Natural killer cell (primary cell): ENCODE data around the gene SORBS2. TPM values are rescaled to one million over a fixed set of nuclear protein-coding genes. Genes with fewer than 3 reads are reported as not detected.

ENCODE experiments used
- ATAC-seq, 3 donors: fragments of 150-1000 bp in 2 of 3; fragments of 200-7000 bp in 1 of 3; cut with Tn5 transposase; 1 replicate in 1 of 3; 2 replicates in 2 of 3; pipeline ENCODE4 v1.10.0; 2021; ENCODE audit warnings: mild to moderate bottlenecking in 2 of 3, moderate library complexity in 2 of 3
- DNase-seq, 2 donors: peaks; one replicate each; pipeline versions ENCODE4 v3.0.0 to v3.0.0-alpha.2; 2013 to 2021; ENCODE audit warnings: mixed read lengths in 1 of 2
- H3K27ac ChIP-seq: one replicate; pipeline ENCODE4 v1.5.1; 2013; ENCODE audit warnings: mild to moderate bottlenecking, low read length
- H3K27me3 ChIP-seq: one replicate; pipeline ENCODE4 v1.6.1; 2013; ENCODE audit warnings: low read length; ENCODE audit not compliant: control insufficient read depth, insufficient read depth
- H3K36me3 ChIP-seq: one replicate; pipeline ENCODE4 v1.6.1; 2013; ENCODE audit warnings: low read length; ENCODE audit not compliant: control insufficient read depth, insufficient read depth
- H3K4me1 ChIP-seq: one replicate; pipeline ENCODE4 v1.6.1; 2013; ENCODE audit warnings: low read length; ENCODE audit not compliant: control insufficient read depth, insufficient read depth
- H3K4me3 ChIP-seq: one replicate; pipeline ENCODE4 v1.5.1; 2013; ENCODE audit warnings: low read length
- H3K9me3 ChIP-seq: one replicate; pipeline ENCODE4 v1.6.1; 2013; ENCODE audit warnings: low read length; ENCODE audit not compliant: control insufficient read depth, insufficient read depth
- H3K27ac Mint-ChIP-seq, 2 donors: one replicate each; pipeline ENCODE4 v1.8.0; 2022; ENCODE audit warnings: mild to moderate bottlenecking in 2 of 2, mixed read lengths in 2 of 2, moderate library complexity in 1 of 2
- H3K27me3 Mint-ChIP-seq, 2 donors: one replicate each; pipeline ENCODE4 v1.8.0; 2022; ENCODE audit warnings: low read depth in 2 of 2, mixed read lengths in 2 of 2
- H3K36me3 Mint-ChIP-seq: one replicate; pipeline ENCODE4 v1.8.0; 2022; ENCODE audit warnings: mixed read lengths
- H3K4me1 Mint-ChIP-seq, 2 donors: one replicate each; pipeline ENCODE4 v1.8.0; 2022; ENCODE audit warnings: mixed read lengths in 2 of 2
- H3K4me3 Mint-ChIP-seq: one replicate; pipeline ENCODE4 v1.8.0; 2022; ENCODE audit warnings: mild to moderate bottlenecking, moderate library complexity, mixed read lengths
- H3K9me3 Mint-ChIP-seq, 2 donors: one replicate each; pipeline ENCODE4 v1.8.0; 2022; ENCODE audit warnings: mixed read lengths in 2 of 2
- CTCF ChIP-seq: fragments of 200-600 bp; IDR thresholded peaks from one replicate; pipeline ENCODE4 v1.8.0; 2022; ENCODE audit warnings: antibody characterized with exemption
- WGBS: methylation state at CpG from one replicate; pipeline ENCODE4 v1.1.7; 2013; ENCODE audit warnings: missing lambda C conversion rate; ENCODE audit not compliant: insufficient coverage; 5-methylcytosine and 5-hydroxymethylcytosine counted together
- intact Hi-C: fragments of 100-400 bp; cut with micrococcal nuclease; formaldehyde crosslinking; loops from one replicate; pipeline ENCODE4 v1.14.2; 2022
- total RNA-seq, 4 donors: library from RNA; stranded (reverse); fragments of 120-200 nt in 1 of 4; gene quantifications; one replicate each; pipeline versions ENCODE4 v1.2.3 to v1.2.4, GENCODE V29; 2013 to 2022

The SORBS2 gene
- total RNA-seq, 3 donors from 2014 or later (not counting 1 experiment from before 2014, with no cell fraction given): 10.2 to 15.6 (median 13.5) TPM

DNA sequence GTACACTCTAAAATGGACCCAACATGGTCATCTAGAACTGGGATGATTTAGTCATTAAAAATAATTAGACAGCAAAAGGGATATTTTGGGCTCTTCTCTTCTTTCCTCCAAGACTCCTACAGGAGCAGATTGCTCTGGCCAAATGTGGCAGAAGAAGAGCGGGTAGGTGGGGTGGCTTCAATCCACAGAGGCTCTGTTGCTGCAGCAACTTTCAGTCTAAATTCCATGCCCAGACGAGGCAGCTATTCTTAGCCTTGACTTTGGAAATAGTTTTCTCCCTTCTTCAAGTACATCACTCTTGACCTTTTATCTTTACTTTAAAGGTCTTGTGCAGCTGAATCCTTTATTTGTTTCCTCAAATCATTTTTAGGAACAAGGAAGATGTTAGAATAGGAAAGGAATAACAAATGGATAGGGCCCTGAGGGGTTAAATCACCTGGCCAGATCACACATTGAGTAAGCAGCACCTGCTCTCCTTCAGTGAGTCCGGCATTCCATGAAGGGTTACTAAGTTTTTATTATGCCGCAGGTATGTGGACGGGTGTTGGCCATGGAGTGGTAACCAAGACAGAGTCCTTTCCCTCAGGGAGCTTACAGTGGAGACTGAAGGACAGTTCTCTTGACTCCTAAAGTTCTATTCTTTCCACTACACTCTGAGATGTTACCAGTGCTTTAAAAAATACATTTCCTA lies 19.3 kb upstream of the SORBS2 start:
- Mint-ChIP-seq H3K4me1 (no peaks in the 10 kb centered on the region), H3K4me3 (no peak overlapping the region), H3K9me3 (no peaks in the 10 kb centered on the region), H3K27me3 (peaks cover 0 to 7% of the 10 kb centered on the region in 2 donors), H3K27ac (no peak overlapping the region), H3K36me3 (no peaks in the 10 kb centered on the region)
- ATAC-seq (no peak), DNase-seq (no peak)
- 97% methylated on average over 5 of the region's 5 CpGs for WGBS
- Histone ChIP-seq H3K36me3 (no peaks in the 10 kb centered on the region), H3K4me3 (no peak overlapping the region), H3K9me3 (no peaks in the 10 kb centered on the region), H3K27ac (no peak overlapping the region), H3K4me1 (no peaks in the 10 kb centered on the region), H3K27me3 (no peaks in the 10 kb centered on the region)
- intact Hi-C loops: no loop called here
- no peak for TF ChIP-seq CTCF

GRCh38 chr4:185830263-185830994 lies 18.4 kb upstream of the SORBS2 start:
- no peaks in the 10 kb centered on the region for H3K4me1 ChIP-seq
- no peaks in the 10 kb centered on the region for H3K4me1 Mint-ChIP-seq
- no peaks in the 10 kb centered on the region for H3K9me3 ChIP-seq
- no peak overlapping the region for H3K4me3 Mint-ChIP-seq
- peaks cover 0 to 7% of the 10 kb centered on the region in 2 donors for H3K27me3 Mint-ChIP-seq
- intact Hi-C loops: no loop called here
- DNase-seq: no peak
- TF ChIP-seq CTCF: no peak
- no peak overlapping the region for H3K27ac Mint-ChIP-seq
- no peak for ATAC-seq
- H3K36me3 ChIP-seq: no peaks in the 10 kb centered on the region
- no peaks in the 10 kb centered on the region for H3K36me3 Mint-ChIP-seq
- no peaks in the 10 kb centered on the region for H3K27me3 ChIP-seq
- H3K27ac ChIP-seq: no peak overlapping the region
- H3K4me3 ChIP-seq: no peak overlapping the region
- no peaks in the 10 kb centered on the region for H3K9me3 Mint-ChIP-seq
- WGBS: 85% methylated on average over 4 of the region's 4 CpGs

DNA sequence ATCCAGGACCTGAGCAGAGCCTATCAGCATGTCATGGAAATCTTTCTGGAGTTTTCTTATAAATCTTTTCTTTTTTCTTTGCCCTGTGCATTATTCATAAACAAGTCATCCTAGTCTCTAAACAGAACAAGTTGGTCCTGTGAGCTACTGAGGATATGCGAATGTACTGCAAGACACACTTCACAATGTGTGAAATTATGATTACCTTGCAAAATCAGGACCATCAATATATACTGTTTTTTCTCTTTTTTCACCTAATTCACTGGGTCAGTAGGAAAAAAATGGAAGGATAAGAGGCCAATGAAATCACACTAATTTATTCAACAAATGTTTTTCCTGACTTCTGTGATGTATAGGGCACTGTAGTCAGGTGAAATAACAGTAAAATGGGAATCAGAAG lies 14.4 kb upstream of the SORBS2 start:
- Mint-ChIP-seq H3K27ac (no peak overlapping the region), H3K27me3 (no peaks in the 10 kb centered on the region), H3K9me3 (no peaks in the 10 kb centered on the region), H3K36me3 (no peaks in the 10 kb centered on the region), H3K4me1 (no peaks in the 10 kb centered on the region), H3K4me3 (no peak overlapping the region)
- Histone ChIP-seq H3K36me3 (no peaks in the 10 kb centered on the region), H3K27me3 (no peaks in the 10 kb centered on the region), H3K27ac (no peak overlapping the region), H3K4me1 (no peaks in the 10 kb centered on the region), H3K4me3 (no peak overlapping the region), H3K9me3 (no peaks in the 10 kb centered on the region)
- no peak for TF ChIP-seq CTCF
- DNase-seq (no peak), ATAC-seq (no peak)
- WGBS: 88% methylated on average over 1 of the region's 1 CpG
- intact Hi-C loops: no loop called here
